GM18861 (cell line): ENCODE measurements around the gene TMEM161B.
"Not testable (repeated sequence)": the region's sequence is repeated elsewhere in the genome, so short reads cannot be mapped to it uniquely, and the experiment has no call there.

Experiments
- ATAC-seq: cut with Tn5 transposase; IDR thresholded peaks from one replicate; pipeline ENCODE4 v1.9.1; 2021; ENCODE audit not compliant: unreplicated experiment

Gene TMEM161B

GRCh38 chr5:88250010-88250409, 18.6 kb downstream of the TMEM161B start:
- ATAC-seq, result no peak

DNA sequence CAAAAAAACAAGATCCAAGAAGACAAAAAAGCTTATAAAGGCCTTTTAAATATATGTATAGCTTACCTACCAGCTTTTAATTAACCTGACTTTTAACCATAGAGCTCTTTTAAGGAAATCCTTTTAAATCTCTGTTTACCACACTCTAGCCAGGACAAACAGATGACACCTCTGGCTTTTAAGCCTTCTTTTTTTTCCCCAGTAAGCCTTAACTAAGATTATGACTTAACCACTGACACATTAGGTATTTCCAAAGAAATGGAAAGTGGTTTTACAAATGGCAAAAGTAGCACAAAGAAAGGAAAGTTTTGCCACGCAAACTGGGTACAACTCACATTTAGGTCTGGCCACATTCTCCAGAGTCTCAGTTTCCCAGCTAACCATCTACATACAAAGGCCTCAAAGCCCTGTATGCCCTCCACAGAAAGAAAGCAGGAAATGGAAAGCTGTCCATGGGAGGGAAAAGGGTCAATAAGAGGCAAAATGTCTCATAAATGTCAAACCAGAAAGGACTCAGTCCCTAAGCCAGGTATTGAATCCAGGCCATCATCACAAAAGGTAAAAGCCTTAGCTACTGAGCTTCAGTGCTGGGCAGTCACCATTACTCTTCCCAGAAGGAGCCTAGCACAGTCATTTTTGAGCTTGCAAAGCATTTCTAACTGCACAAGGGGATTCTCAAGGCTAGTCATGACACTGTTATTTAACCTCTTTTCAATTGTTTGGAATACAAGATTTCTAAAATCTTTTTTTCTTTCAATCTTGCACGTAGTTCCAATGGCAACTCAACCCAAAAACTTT, 19.7 kb downstream of the TMEM161B start:
- ATAC-seq, result no peak

GRCh38 chr5:88248094-88248493, 20.6 kb downstream of the TMEM161B start:
- ATAC-seq, result no peak

- ATAC-seq, result no peak
These were observed 22.8 kb downstream of the TMEM161B start for GRCh38 chr5:88245893-88246244.

DNA sequence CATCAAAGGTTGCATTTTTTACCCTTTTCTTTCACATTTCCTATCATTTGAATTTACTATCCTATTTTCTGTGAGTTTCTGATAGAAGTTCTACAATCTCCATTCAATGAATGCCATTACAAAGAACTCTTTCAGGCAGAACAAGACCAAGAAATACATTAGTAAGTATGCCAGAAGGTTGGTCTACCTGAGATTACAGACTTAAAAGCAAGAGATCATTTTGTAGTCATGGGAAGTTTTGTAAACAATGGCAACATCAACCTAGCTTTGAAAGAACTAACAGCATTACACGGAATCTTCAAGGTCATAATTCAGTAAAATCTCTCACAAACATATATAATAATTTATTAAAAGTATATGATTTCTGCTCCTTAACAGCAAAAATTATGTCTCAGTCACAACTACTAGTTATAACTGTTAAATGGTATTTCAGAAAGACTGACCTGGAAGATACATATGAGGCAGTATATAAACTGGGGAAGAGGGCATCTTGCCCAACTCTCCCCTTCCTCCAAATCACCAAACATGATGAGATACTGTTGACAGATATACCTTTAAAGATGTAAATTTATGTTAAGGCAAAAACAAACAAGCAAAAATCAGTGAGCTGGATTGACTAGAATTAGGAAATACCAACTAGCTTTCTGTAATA, 23.3 kb downstream of the TMEM161B start:
- no peak for ATAC-seq

DNA sequence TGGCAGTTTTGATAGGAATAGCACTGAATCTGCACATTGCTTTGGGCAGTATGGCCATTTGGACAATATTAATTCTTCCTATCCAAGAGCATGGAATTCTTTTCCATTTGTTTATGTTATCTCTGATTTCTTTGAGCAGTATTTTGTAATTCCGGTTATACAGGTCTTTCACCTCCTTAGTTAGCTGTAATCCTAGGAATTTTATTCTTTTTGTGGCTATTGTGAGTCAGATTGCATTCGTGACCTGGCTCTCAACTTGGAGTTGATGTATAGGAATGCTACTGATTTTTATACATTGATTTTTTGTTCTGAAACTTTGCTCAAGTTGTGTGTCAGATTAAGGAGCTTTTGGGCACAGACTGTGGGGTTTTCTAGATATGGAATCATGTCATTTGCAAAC, 24.0 kb downstream of the TMEM161B start:
- no peak for ATAC-seq

DNA sequence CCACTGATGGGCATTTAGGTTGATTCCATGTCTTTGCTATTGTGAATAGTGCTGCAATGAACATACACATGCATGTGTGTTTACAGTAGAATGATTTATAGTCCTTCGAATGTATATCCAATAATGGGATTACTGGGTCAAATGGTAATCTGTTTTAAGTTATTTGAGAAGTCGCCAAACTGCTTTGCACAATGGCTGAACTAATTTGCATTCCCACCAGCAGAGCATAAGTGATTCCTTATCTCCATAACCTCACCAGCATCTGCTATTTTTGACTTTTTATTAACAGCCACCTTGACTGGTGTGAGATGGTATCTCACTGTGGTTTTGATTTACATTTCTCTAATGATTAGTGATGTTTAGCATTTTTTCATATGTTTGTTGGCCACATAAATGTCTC, 25.2 kb downstream of the TMEM161B start:
- not testable (repeated sequence) for ATAC-seq

DNA sequence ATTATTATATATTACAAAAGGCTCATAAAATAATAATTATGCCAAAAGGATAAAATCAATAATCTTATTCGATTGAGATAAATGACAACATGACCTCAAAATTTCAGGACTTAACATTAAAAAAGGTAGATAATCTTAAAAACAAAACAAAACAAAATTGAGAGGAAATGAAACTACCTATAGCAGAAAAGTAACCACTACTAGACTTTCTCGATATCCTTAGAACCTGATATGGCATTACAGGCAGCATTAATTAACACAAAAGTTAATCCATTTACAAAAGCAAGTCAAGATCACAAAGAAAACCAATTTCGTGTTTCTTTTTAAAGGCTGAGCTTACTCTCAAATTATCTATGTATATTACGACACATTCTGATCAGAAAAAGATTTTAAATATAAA, 29.9 kb downstream of the TMEM161B start:
- no peak for ATAC-seq

- ATAC-seq, result no peak
These were observed 31.6 kb downstream of the TMEM161B start for GRCh38 chr5:88236866-88237642.

DNA sequence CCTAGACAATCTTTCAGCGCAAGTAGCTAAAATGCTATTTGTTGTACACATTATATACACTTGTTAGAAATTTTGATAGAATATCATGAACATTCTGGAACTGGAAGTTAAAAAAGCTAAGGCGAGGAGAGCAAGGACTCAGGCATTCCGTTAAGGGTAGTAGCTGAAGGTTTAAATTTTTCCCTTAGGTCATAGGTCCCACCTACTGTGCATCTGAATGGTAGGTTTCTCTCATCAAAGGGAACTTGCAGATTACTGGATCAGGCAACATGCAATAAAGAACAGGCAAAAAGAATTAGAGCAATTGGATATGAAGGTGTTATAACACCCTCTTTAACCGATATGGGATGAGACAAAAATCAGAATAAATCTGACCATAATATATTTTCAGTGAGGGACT, 32.8 kb downstream of the TMEM161B start:
- ATAC-seq, result no peak

GRCh38 chr5:88235346-88235745, 33.3 kb downstream of the TMEM161B start:
- ATAC-seq, result no peak

DNA sequence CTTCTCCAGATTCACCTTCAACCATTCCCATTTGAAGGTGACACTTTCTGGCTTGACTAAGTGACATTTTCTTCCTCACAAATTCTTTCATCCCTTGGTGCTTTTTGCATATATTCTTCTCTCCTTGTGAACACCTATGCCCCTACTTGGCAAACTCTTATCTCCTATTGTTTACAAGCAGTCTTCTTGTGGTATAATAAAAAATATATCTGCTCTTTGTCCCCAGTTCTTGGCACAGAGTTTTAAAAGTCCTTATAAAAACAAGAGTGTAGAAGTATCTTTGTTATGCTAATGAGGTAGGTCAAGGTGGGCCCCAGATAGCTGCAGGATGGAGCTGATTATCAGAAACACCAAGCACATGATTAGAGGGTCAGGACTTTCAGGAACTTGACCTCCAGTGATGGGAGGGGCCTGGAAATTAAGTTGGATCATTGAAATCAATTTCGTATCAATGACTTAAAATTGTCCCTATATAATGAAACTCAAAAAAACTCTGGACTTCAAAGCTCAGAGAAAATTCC, 38.0 kb downstream of the TMEM161B start:
- no peak for ATAC-seq

GRCh38 chr5:88226881-88227450, 41.7 kb downstream of the TMEM161B start:
- ATAC-seq, result peak; percentile 90

- ATAC-seq, result no peak
These were observed 54.0 kb downstream of the TMEM161B start for GRCh38 chr5:88214655-88215054.

GRCh38 chr5:88207575-88207974, 61.1 kb downstream of the TMEM161B start:
- no peak for ATAC-seq

DNA sequence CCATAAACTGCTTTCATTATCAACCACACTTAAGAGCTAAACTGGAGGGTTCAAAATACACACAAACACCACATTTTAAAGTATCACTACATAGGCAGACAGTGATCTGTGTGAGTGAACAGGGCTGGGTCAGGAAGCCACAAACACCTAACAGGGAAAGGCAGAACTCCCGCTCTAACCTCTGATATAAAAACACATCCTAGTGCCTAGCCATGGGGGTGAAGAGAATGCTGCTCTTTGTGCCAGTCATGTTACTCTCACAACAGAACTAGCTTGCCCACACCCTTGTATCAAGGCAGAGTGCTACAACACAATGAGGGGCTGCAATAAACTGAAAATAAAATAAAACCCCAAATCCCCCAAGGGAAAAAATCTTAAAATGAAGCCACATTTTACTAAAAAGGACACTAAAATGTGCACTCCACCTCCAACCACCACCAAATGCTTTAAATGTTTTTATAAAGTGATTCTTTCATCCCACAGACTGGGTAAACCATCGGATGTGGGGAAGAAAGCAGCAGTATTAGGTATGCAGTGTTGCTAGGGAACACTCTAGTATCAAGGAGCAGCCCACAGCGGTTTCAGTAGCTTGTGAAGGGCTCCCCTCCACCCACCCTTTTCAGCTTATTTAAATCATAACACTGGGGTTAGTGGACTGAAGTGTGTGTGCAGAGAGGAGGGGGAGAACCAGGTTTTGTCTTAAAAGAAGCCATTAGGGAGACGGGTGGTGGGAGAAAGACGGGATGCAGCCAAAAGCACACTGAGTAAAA, 64.5 kb downstream of the TMEM161B start:
- ATAC-seq, result no peak

- ATAC-seq, result no peak
These were observed 73.0 kb downstream of the TMEM161B start for GRCh38 chr5:88195636-88196035.

- no peak for ATAC-seq
These were observed 74.7 kb downstream of the TMEM161B start for GRCh38 chr5:88193896-88194295.

GRCh38 chr5:88190106-88190834, 78.4 kb downstream of the TMEM161B start:
- ATAC-seq, result no peak

- ATAC-seq, result not testable (repeated sequence)
These were observed 79.2 kb downstream of the TMEM161B start for GRCh38 chr5:88189484-88189883.
